ENCODE data around the gene ATL2. TPM values are rescaled to one million over a fixed set of nuclear protein-coding genes. Genes with fewer than 3 reads are reported as not detected.

ATL2 gene
- total and polyA plus RNA-seq, 4 donors = 7.5 to 52.8 (median 32.4) TPM

DNA sequence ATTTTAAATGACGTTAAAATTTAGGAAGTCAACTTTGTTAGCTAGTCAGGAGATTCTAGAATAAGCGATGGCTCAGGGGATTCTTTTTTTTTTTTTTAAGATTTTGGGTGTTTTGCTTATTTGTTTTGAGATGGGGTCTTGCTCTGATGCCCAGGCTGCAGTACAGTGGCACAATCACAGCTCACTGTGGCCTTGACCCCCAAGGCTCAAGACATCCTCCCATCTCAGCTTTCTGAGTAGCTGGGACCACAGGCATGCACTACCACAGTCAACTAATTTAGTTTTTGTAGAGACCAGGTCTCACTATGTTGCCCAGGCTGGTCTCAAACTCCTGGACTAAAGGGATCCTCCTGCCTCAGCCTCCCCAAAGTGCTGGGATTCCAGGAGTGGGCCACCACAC lies 16.9 kb downstream of the ATL2 start:
- 85 to 98% methylated on average over 2 of the region's 2 CpGs for WGBS, 2 donors

DNA sequence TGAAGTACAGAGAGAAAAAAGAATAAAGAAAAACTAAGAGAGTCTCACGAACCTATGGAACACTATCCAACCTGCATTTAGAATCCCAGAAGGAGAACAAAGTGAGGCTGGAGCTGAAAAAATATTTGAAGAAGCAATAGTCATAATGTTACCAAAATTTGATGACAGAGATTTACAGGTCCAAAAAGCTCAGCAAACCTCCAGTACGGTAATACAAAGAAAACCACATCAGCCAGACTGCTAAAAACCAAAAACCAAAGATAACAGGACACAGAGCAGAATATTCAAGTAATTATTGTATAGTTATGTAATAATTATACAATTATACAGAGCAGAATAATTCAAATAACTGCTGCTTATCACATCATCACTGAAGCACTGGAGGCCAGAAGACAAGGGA lies 23.7 kb downstream of the ATL2 start:
- intact Hi-C loops (cut with DNase I) = no loop called here
- H3K27me3 ChIP-seq (ENCODE audit: control insufficient read depth in 1 of 2, insufficient read depth in 2 of 2, low read length in 1 of 2) = no peaks in the 10 kb centered on the region
- no peaks in the 10 kb centered on the region for H3K4me1 ChIP-seq (ENCODE audit: control insufficient read depth in 1 of 2, insufficient read depth in 2 of 2, low read length in 2 of 2)
- no peaks in the 10 kb centered on the region for H3K36me3 ChIP-seq (ENCODE audit: control insufficient read depth in 1 of 2, insufficient read depth in 2 of 2, low read length in 1 of 2)
- WGBS, 2 donors = 90 to 97% methylated on average over 2 of the region's 2 CpGs
- no peak overlapping the region for H3K4me3 ChIP-seq (ENCODE audit: low read length in 2 of 2)
- no peaks in the 10 kb centered on the region for H3K9me3 ChIP-seq (ENCODE audit: control insufficient read depth, low read length)
- DNase-seq (no peak), ATAC-seq (ENCODE audit: low FRiP score) (no peak)
- H3K27ac ChIP-seq (ENCODE audit: low read depth in 1 of 2, low read length in 2 of 2) = no peak overlapping the region

More for the DNA sequence above, 16.9 kb downstream of the ATL2 start:
- intact Hi-C loops (cut with DNase I) = no loop called here
- ATAC-seq (ENCODE audit: low FRiP score) (no peak), DNase-seq (no peak)
- no peak overlapping the region for H3K27ac ChIP-seq (ENCODE audit: low read depth in 1 of 2, low read length in 2 of 2)
- H3K27me3 ChIP-seq (ENCODE audit: control insufficient read depth in 1 of 2, insufficient read depth in 2 of 2, low read length in 1 of 2) = no peaks in the 10 kb centered on the region
- H3K4me3 ChIP-seq (ENCODE audit: low read length in 2 of 2) = no peak overlapping the region
- H3K4me1 ChIP-seq (ENCODE audit: control insufficient read depth in 1 of 2, insufficient read depth in 2 of 2, low read length in 2 of 2) = no peaks in the 10 kb centered on the region
- no peaks in the 10 kb centered on the region for H3K9me3 ChIP-seq (ENCODE audit: control insufficient read depth, low read length)
- H3K36me3 ChIP-seq (ENCODE audit: control insufficient read depth in 1 of 2, insufficient read depth in 2 of 2, low read length in 1 of 2) = no peaks in the 10 kb centered on the region

DNA sequence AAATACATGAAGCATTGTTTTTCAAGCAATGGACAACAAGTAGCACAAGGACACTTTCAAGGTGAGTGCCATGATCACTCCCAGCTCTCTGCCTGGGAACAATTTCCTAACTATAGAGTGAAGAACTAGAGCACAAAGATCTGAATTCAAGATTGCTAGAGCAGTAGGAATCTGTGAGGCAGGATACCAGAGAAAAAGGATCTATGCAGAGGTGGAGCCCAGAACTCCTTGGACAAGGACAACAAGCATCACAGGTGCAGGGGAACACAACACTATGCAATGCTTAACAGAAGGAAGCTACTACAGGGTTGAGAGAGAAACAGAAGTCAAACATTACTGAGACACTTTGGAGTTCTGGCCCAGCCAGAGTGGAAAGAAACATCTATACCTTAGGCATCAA lies 24.7 kb downstream of the ATL2 start:
- intact Hi-C loops (cut with DNase I) = no loop called here
- H3K4me1 ChIP-seq (ENCODE audit: control insufficient read depth in 1 of 2, insufficient read depth in 2 of 2, low read length in 2 of 2) = no peaks in the 10 kb centered on the region
- no peaks in the 10 kb centered on the region for H3K27me3 ChIP-seq (ENCODE audit: control insufficient read depth in 1 of 2, insufficient read depth in 2 of 2, low read length in 1 of 2)
- H3K27ac ChIP-seq (ENCODE audit: low read depth in 1 of 2, low read length in 2 of 2) = no peak overlapping the region
- no peaks in the 10 kb centered on the region for H3K36me3 ChIP-seq (ENCODE audit: control insufficient read depth in 1 of 2, insufficient read depth in 2 of 2, low read length in 1 of 2)
- DNase-seq = no peak
- ATAC-seq (ENCODE audit: low FRiP score) = no peak
- no peaks in the 10 kb centered on the region for H3K9me3 ChIP-seq (ENCODE audit: control insufficient read depth, low read length)
- H3K4me3 ChIP-seq (ENCODE audit: low read length in 2 of 2) = no peak overlapping the region

DNA sequence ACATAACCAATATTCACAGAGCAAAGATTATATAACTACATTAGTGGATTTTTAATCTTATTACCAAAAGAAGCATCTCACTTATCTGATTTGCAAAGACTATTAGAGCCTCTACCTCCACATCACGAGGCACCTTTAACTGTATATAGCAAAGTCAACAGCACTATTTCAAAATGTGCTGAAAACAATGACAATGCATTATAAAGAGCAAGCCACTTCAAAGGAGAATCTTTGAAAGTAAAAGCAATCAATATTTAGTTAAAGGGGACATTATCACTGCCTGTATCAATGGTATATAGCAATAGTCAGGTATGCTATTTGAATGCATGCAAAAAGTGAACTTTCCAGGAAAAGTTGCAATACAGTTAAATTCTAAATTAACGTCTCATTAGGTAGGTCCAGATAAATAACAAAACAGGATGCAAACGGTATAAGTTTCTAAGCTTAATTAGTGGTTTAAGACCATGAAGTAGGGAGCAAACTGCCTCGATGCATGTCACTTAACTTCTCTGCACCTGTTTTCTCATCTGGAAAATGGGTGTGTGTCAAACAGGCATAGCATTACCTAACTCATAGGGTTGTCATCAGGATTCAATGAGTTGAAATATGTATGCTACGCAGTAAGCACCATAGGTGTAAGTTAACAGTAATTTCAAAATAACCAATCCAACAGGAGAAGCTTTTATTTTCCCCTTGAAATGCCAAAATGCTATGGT lies 31.6 kb downstream of the ATL2 start:
- DNase-seq (no peak), ATAC-seq (ENCODE audit: low FRiP score) (no peak)
- Histone ChIP-seq H3K4me1 (ENCODE audit: control insufficient read depth in 1 of 2, insufficient read depth in 2 of 2, low read length in 2 of 2) (no peaks in the 10 kb centered on the region), H3K4me3 (ENCODE audit: low read length in 2 of 2) (no peak overlapping the region), H3K27me3 (ENCODE audit: control insufficient read depth in 1 of 2, insufficient read depth in 2 of 2, low read length in 1 of 2) (no peaks in the 10 kb centered on the region), H3K9me3 (ENCODE audit: control insufficient read depth, low read length) (no peaks in the 10 kb centered on the region), H3K27ac (ENCODE audit: low read depth in 1 of 2, low read length in 2 of 2) (no peak overlapping the region), H3K36me3 (ENCODE audit: control insufficient read depth in 1 of 2, insufficient read depth in 2 of 2, low read length in 1 of 2) (no peaks in the 10 kb centered on the region)
- 90 to 96% methylated on average over 5 of the region's 5 CpGs for WGBS, 2 donors
- intact Hi-C loops (cut with DNase I) = no loop called here

DNA sequence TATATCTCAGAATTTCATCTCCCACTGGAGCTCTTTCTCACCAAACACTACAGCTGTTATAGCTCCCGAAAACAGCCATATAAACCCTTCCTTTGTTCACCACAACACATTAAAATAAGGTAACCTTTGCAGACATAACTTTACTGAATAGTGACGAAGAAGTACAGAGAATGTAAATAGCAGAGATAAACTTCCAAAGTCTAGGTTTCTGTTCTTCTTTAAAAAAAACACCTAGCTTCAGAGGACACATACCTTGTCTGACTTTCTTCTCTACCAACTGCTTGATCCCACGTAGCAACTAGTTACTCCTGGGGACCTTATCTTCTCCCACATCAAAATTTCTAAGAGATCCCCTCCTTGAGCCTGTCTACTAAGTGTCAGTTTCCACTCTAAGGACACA lies 32.3 kb downstream of the ATL2 start:
- intact Hi-C loops (cut with DNase I) = no loop called here
- ATAC-seq (ENCODE audit: low FRiP score) (no peak), DNase-seq (no peak)
- H3K27me3 ChIP-seq (ENCODE audit: control insufficient read depth in 1 of 2, insufficient read depth in 2 of 2, low read length in 1 of 2) = no peaks in the 10 kb centered on the region
- WGBS, 2 donors = 94 to 95% methylated on average over 3 of the region's 3 CpGs
- H3K36me3 ChIP-seq (ENCODE audit: control insufficient read depth in 1 of 2, insufficient read depth in 2 of 2, low read length in 1 of 2) = peaks cover 0 to 2% of the 10 kb centered on the region in 2 donors
- no peak overlapping the region for H3K4me3 ChIP-seq (ENCODE audit: low read length in 2 of 2)
- H3K4me1 ChIP-seq (ENCODE audit: control insufficient read depth in 1 of 2, insufficient read depth in 2 of 2, low read length in 2 of 2) = no peaks in the 10 kb centered on the region
- H3K9me3 ChIP-seq (ENCODE audit: control insufficient read depth, low read length) = no peaks in the 10 kb centered on the region
- no peak overlapping the region for H3K27ac ChIP-seq (ENCODE audit: low read depth in 1 of 2, low read length in 2 of 2)

DNA sequence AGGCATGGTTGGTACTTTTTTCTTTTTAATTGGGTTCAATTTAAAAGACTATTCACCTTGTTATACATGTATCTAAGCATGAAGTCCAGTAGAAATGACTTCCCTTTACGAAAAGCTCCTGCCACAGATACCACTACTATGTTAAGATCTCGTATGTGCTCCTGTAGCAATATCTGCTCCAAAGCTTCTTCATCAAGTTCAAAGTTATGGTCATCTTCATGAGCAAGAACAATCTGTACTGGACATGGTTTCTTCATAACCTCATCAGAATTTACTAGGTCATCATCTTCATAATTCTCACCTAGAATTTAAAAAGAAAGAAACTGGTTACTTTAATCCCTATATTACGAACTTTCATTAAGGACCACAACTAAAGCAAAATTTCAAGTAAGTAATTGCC lies 33.9 kb downstream of the ATL2 start:
- Histone ChIP-seq H3K36me3 (ENCODE audit: control insufficient read depth in 1 of 2, insufficient read depth in 2 of 2, low read length in 1 of 2) (peaks cover 0 to 2% of the 10 kb centered on the region in 2 donors), H3K4me3 (ENCODE audit: low read length in 2 of 2) (no peak overlapping the region), H3K9me3 (ENCODE audit: control insufficient read depth, low read length) (no peaks in the 10 kb centered on the region), H3K4me1 (ENCODE audit: control insufficient read depth in 1 of 2, insufficient read depth in 2 of 2, low read length in 2 of 2) (no peaks in the 10 kb centered on the region), H3K27ac (ENCODE audit: low read depth in 1 of 2, low read length in 2 of 2) (no peak overlapping the region), H3K27me3 (ENCODE audit: control insufficient read depth in 1 of 2, insufficient read depth in 2 of 2, low read length in 1 of 2) (no peaks in the 10 kb centered on the region)
- intact Hi-C loops (cut with DNase I) = no loop called here
- 98% methylated on average over 3 of the region's 3 CpGs for WGBS, 2 donors
- ATAC-seq (ENCODE audit: low FRiP score) = no peak
- DNase-seq = no peak

DNA sequence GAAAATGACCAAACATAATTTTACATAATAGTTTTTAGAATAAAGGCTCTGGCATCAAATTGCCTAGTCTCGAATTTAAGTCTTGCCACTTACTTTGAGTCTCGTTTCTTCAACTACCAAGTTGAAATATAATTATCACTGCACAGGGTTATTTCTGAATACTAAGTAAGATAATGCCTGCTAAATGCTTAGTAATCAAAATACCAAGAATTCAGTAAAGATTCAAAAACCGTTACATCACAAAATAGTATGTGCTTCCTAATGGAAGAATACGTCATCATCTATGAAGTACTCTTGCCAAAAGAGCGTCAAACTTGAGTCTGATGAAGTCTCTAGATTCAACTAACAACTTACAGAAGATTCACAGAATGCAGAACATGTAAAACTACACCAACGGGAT lies 40.5 kb downstream of the ATL2 start:
- H3K27me3 ChIP-seq (ENCODE audit: control insufficient read depth in 1 of 2, insufficient read depth in 2 of 2, low read length in 1 of 2) = no peaks in the 10 kb centered on the region
- H3K4me3 ChIP-seq (ENCODE audit: low read length in 2 of 2) = no peak overlapping the region
- intact Hi-C loops (cut with DNase I) = no loop called here
- H3K36me3 ChIP-seq (ENCODE audit: control insufficient read depth in 1 of 2, insufficient read depth in 2 of 2, low read length in 1 of 2) = peaks cover 0 to 2% of the 10 kb centered on the region in 2 donors
- ATAC-seq (ENCODE audit: low FRiP score) = no peak
- no peak for DNase-seq
- H3K4me1 ChIP-seq (ENCODE audit: control insufficient read depth in 1 of 2, insufficient read depth in 2 of 2, low read length in 2 of 2) = no peaks in the 10 kb centered on the region
- no peak overlapping the region for H3K27ac ChIP-seq (ENCODE audit: low read depth in 1 of 2, low read length in 2 of 2)
- H3K9me3 ChIP-seq (ENCODE audit: control insufficient read depth, low read length) = no peaks in the 10 kb centered on the region
- 82 to 93% methylated on average over 6 of the region's 6 CpGs for WGBS, 2 donors

DNA sequence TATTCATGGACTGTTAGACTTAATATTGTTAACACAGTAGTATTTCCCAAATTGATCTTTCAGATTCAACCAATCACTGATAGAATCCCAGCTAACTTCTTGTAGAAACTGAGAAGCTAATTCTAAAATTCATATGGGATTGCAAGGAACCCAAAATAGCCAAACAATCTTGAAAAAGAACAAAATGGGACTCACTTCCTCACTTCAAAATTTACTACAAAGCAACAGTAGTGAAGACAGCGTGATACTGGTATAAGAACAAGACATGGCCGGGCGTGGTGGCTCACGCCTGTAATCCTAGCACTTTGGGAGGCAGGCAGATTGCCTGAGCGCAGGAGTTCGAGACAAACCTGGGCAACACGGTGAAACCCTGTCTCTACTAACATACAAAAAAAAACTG lies 46.3 kb downstream of the ATL2 start:
- intact Hi-C loops (cut with DNase I) = no loop called here
- no peaks in the 10 kb centered on the region for H3K36me3 ChIP-seq (ENCODE audit: control insufficient read depth in 1 of 2, insufficient read depth in 2 of 2, low read length in 1 of 2)
- H3K4me3 ChIP-seq (ENCODE audit: low read length in 2 of 2) = no peak overlapping the region
- no peaks in the 10 kb centered on the region for H3K4me1 ChIP-seq (ENCODE audit: control insufficient read depth in 1 of 2, insufficient read depth in 2 of 2, low read length in 2 of 2)
- no peak overlapping the region for H3K27ac ChIP-seq (ENCODE audit: low read depth in 1 of 2, low read length in 2 of 2)
- DNase-seq (no peak), ATAC-seq (ENCODE audit: low FRiP score) (no peak)
- no peaks in the 10 kb centered on the region for H3K9me3 ChIP-seq (ENCODE audit: control insufficient read depth, low read length)
- 97 to 98% methylated on average over 7 of the region's 7 CpGs for WGBS, 2 donors
- H3K27me3 ChIP-seq (ENCODE audit: control insufficient read depth in 1 of 2, insufficient read depth in 2 of 2, low read length in 1 of 2) = no peaks in the 10 kb centered on the region

DNA sequence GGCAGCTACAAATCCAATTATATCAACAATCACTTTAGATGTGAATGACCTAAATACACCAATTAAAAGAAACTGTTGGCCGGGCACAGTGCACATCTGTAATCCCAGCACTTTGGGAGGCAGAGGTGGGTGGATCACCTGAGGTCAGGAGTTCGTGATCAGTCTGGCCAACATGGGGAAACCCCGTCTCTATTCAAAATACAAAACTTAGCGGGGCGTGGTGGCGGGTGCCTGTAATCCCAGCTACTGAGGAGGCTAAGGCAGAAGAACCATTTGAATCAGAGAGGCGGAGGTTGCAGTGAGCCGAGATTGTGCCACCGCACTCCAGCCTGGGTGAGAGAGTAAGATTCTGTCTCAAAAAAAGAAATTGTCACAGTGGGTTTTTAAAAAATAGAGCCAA lies 49.5 kb downstream of the ATL2 start:
- H3K4me3 ChIP-seq (ENCODE audit: low read length in 2 of 2) = no peak overlapping the region
- no peaks in the 10 kb centered on the region for H3K27me3 ChIP-seq (ENCODE audit: control insufficient read depth in 1 of 2, insufficient read depth in 2 of 2, low read length in 1 of 2)
- H3K4me1 ChIP-seq (ENCODE audit: control insufficient read depth in 1 of 2, insufficient read depth in 2 of 2, low read length in 2 of 2) = peaks cover 0 to 1% of the 10 kb centered on the region in 2 donors
- ATAC-seq (ENCODE audit: low FRiP score) (no peak), DNase-seq (no peak)
- WGBS, 2 donors = 97 to 98% methylated on average over 9 of the region's 9 CpGs
- intact Hi-C loops (cut with DNase I) = loop anchor here in 1 of 2 donors (5.0 kb wide), 1 partner anchor 415 kb away; no protein-coding TSS in a partner anchor
- no peak overlapping the region for H3K27ac ChIP-seq (ENCODE audit: low read depth in 1 of 2, low read length in 2 of 2)
- H3K9me3 ChIP-seq (ENCODE audit: control insufficient read depth, low read length) = no peaks in the 10 kb centered on the region
- H3K36me3 ChIP-seq (ENCODE audit: control insufficient read depth in 1 of 2, insufficient read depth in 2 of 2, low read length in 1 of 2) = no peaks in the 10 kb centered on the region

Data from aorta (tissue), 5 donors.